ENCODE data around the gene RBM12.

RBM12 gene

DNA sequence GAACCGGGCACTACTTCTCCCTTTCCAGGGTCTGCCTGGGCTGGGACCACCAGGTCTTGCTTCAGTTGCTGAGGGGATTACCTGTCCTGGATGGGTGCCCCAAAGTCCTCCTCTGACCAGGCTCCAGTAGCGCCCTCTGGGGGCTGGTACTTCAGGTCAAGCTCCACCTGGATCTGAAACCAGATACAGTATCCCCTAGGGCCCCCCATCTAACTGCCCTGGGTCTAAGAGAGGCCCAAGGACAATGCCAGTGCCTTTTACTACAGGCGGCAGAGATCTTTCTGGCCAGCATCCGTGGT, 60.3 kb downstream of the RBM12 start:
- no peak overlapping the region for H3K9ac ChIP-seq (ENCODE audit: low read depth, low read length, poor library complexity, severe bottlenecking)
- no peak for TF ChIP-seq EZH2phosphoT487 (IDR thresholded peaks at IDR 0.05; ENCODE audit: borderline replicate concordance)
- TF ChIP-seq, protein P1, sequence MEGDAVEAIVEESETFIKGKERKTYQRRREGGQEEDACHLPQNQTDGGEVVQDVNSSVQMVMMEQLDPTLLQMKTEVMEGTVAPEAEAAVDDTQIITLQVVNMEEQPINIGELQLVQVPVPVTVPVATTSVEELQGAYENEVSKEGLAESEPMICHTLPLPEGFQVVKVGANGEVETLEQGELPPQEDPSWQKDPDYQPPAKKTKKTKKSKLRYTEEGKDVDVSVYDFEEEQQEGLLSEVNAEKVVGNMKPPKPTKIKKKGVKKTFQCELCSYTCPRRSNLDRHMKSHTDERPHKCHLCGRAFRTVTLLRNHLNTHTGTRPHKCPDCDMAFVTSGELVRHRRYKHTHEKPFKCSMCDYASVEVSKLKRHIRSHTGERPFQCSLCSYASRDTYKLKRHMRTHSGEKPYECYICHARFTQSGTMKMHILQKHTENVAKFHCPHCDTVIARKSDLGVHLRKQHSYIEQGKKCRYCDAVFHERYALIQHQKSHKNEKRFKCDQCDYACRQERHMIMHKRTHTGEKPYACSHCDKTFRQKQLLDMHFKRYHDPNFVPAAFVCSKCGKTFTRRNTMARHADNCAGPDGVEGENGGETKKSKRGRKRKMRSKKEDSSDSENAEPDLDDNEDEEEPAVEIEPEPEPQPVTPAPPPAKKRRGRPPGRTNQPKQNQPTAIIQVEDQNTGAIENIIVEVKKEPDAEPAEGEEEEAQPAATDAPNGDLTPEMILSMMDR (conservative IDR thresholded peaks at IDR 0.05; ENCODE audit: low read length), result peak; percentile 69
- H3K27me3 ChIP-seq (ENCODE audit: insufficient read depth, low read length, poor library complexity, severe bottlenecking), result no peaks in the 10 kb centered on the region
- no peak overlapping the region for H3K4me2 ChIP-seq (ENCODE audit: low read depth, low read length, poor library complexity, severe bottlenecking)
- no peaks in the 10 kb centered on the region for H3K79me2 ChIP-seq (ENCODE audit: insufficient read depth, low read length)
- no peaks in the 10 kb centered on the region for H4K20me1 ChIP-seq (ENCODE audit: insufficient read depth, low read length, poor library complexity, severe bottlenecking)
- no peaks in the 10 kb centered on the region for H3F3A ChIP-seq (ENCODE audit: low read depth)
- no peaks in the 10 kb centered on the region for H3K9me3 ChIP-seq (ENCODE audit: insufficient read depth, low read depth, low read length)
- H2AFZ ChIP-seq (ENCODE audit: low read length), result no peak overlapping the region
- no peaks in the 10 kb centered on the region for H3K4me1 ChIP-seq (ENCODE audit: insufficient read depth, low read length, poor library complexity, severe bottlenecking)
- no peaks in the 10 kb centered on the region for H3K9me2 ChIP-seq (replicated peaks; ENCODE audit: low read depth, low read length)
- H3K4me3 ChIP-seq (ENCODE audit: low read length, poor library complexity, severe bottlenecking), result no peak overlapping the region
- H3K36me3 ChIP-seq (ENCODE audit: insufficient read depth, low read length), result no peaks in the 10 kb centered on the region

DNA sequence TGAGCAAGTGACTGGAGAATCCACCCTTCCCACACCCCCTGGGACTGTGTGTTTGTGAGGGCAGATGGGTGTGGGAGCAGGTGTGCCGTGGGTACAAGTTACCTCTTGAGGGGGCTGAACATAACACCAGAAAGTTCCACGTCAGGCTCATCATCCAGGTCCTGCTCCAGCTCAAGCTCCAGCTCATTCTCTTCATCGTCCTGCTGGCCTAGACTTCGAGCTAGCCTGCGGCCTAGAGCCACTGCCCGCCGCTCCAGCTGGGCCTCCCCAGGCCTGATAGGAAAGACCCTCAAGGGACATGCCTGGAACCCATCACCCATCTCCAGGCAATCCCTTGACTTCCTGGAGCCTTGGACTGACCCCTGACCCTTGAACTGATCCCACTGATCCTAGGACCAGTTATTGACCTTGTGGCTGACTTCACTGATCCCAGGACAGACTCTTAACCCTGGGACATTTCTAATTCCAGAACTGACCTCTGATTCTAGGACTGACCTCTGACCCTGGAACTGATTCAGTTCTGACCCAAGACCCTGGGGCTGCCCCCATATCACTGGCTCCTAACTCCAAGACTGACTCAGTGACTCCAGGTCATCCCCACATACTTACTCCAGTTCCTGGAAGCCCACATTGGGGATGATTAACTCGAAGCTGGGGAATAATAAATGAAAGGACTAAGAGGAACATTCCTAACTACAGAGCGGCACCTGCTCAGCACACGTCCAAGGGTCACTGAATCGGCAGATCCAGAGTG, 60.8 kb downstream of the RBM12 start:
- no peaks in the 10 kb centered on the region for H3K4me1 ChIP-seq (ENCODE audit: insufficient read depth, low read length, poor library complexity, severe bottlenecking)
- H3K9me2 ChIP-seq (replicated peaks; ENCODE audit: low read depth, low read length), result no peaks in the 10 kb centered on the region
- H3K27me3 ChIP-seq (ENCODE audit: insufficient read depth, low read length, poor library complexity, severe bottlenecking), result no peaks in the 10 kb centered on the region
- TF ChIP-seq, protein P1 (conservative IDR thresholded peaks at IDR 0.05; ENCODE audit: low read length), result no peak
- no peak for TF ChIP-seq EZH2phosphoT487 (IDR thresholded peaks at IDR 0.05; ENCODE audit: borderline replicate concordance)
- H3F3A ChIP-seq (ENCODE audit: low read depth), result no peaks in the 10 kb centered on the region
- H3K9me3 ChIP-seq (ENCODE audit: insufficient read depth, low read depth, low read length), result no peaks in the 10 kb centered on the region
- H4K20me1 ChIP-seq (ENCODE audit: insufficient read depth, low read length, poor library complexity, severe bottlenecking), result no peaks in the 10 kb centered on the region
- no peak overlapping the region for H2AFZ ChIP-seq (ENCODE audit: low read length)
- H3K79me2 ChIP-seq (ENCODE audit: insufficient read depth, low read length), result no peaks in the 10 kb centered on the region
- no peak overlapping the region for H3K4me2 ChIP-seq (ENCODE audit: low read depth, low read length, poor library complexity, severe bottlenecking)
- no peaks in the 10 kb centered on the region for H3K36me3 ChIP-seq (ENCODE audit: insufficient read depth, low read length)
- no peak overlapping the region for H3K9ac ChIP-seq (ENCODE audit: low read depth, low read length, poor library complexity, severe bottlenecking)
- no peak overlapping the region for H3K4me3 ChIP-seq (ENCODE audit: low read length, poor library complexity, severe bottlenecking)

DNA sequence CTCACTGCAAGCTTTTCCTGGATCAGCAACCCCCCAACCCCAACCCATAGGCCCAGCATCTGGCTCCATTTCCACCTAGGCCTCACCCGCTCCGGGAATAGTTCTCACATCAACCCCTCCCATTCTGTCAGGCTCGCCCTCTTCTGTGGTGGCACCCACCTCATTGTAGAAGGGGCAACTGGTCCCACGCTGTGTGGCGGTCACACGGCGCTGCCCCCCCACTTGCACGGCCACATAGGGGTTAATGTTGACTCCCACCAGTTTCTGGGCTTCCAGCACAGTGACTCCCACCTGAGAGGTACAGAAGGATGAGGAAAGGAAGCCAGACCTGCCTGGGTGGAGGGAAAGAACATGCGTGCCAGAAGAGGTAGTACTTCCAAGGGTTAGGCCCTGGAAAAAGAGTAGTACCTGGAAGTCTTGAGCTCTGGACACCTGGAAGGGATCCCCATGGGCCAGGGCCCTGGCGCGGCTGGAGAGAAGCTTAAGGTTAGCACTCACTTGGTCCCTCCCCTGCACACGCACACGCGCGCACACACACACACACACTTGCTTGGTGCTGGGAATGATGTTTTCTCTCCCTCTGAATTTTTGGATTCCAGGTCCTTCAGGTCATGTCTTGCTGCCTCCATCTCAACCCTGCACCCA, 61.7 kb downstream of the RBM12 start:
- no peak overlapping the region for H3K9ac ChIP-seq (ENCODE audit: low read depth, low read length, poor library complexity, severe bottlenecking)
- no peaks in the 10 kb centered on the region for H3K9me2 ChIP-seq (replicated peaks; ENCODE audit: low read depth, low read length)
- no peaks in the 10 kb centered on the region for H3F3A ChIP-seq (ENCODE audit: low read depth)
- no peaks in the 10 kb centered on the region for H3K9me3 ChIP-seq (ENCODE audit: insufficient read depth, low read depth, low read length)
- no peak overlapping the region for H3K4me2 ChIP-seq (ENCODE audit: low read depth, low read length, poor library complexity, severe bottlenecking)
- H3K79me2 ChIP-seq (ENCODE audit: insufficient read depth, low read length), result no peaks in the 10 kb centered on the region
- H3K4me3 ChIP-seq (ENCODE audit: low read length, poor library complexity, severe bottlenecking), result no peak overlapping the region
- no peaks in the 10 kb centered on the region for H3K27me3 ChIP-seq (ENCODE audit: insufficient read depth, low read length, poor library complexity, severe bottlenecking)
- no peak overlapping the region for H2AFZ ChIP-seq (ENCODE audit: low read length)
- no peaks in the 10 kb centered on the region for H3K4me1 ChIP-seq (ENCODE audit: insufficient read depth, low read length, poor library complexity, severe bottlenecking)
- no peaks in the 10 kb centered on the region for H4K20me1 ChIP-seq (ENCODE audit: insufficient read depth, low read length, poor library complexity, severe bottlenecking)
- no peak for TF ChIP-seq EZH2phosphoT487 (IDR thresholded peaks at IDR 0.05; ENCODE audit: borderline replicate concordance)
- TF ChIP-seq, protein P1 (conservative IDR thresholded peaks at IDR 0.05; ENCODE audit: low read length), result no peak
- no peaks in the 10 kb centered on the region for H3K36me3 ChIP-seq (ENCODE audit: insufficient read depth, low read length)
